B cell (primary cell): ENCODE data around the gene HSPA14. TPM values are rescaled to one million over a fixed set of nuclear protein-coding genes. Genes with fewer than 3 reads are reported as not detected.
"Not testable (repeated sequence)": the region's sequence is repeated elsewhere in the genome, so short reads cannot be mapped to it uniquely, and the experiment has no call there.

Experiments
- ATAC-seq: fragments of 200-7000 bp; cut with Tn5 transposase; one replicate; pipeline ENCODE4 v1.10.0; 2021; ENCODE audit warnings: low read depth, mild to moderate bottlenecking, moderate number of reproducible peaks, moderate library complexity
- CTCF ChIA-PET: fragments of 350-600 bp; sonication (Branson Sonifier 250); formaldehyde crosslinking; loops from one replicate; lab custom pipeline; 2021; ENCODE audit warnings: antibody characterized with exemption, inconsistent platforms; lab: Charles Lee
- POLR2A ChIA-PET: fragments of 350-600 bp; sonication (Branson Sonifier 250); formaldehyde crosslinking; loops from one replicate; lab custom pipeline; 2021; ENCODE audit warnings: antibody characterized with exemption; lab: Charles Lee
- DNase-seq: peaks from one replicate; pipeline ENCODE4 v3.0.0; 2013
- H2AFZ ChIP-seq: 2 replicates; pipeline ENCODE4 v1.6.1; 2012; ENCODE audit warnings: mild to moderate bottlenecking, low read depth, low read length; ENCODE audit not compliant: insufficient read depth, poor library complexity, severe bottlenecking
- H3K27ac ChIP-seq, 2 donors: 1 replicate in 1 of 2; 2 replicates in 1 of 2; pipeline ENCODE4 v1.5.1; 2012 to 2013; ENCODE audit warnings: low read length in 2 of 2, mild to moderate bottlenecking in 2 of 2, moderate library complexity in 1 of 2
- H3K27me3 ChIP-seq, 4 experiments: fragments of 200-600 bp in 1 of 4; sonication (generic) in 1 of 4; replicated peaks in 1 of 4; 1 replicate in 2 of 4; 2 replicates in 2 of 4; pipeline versions ENCODE4 v1.6.1 to v1.7.0; 2013 to 2016; ENCODE audit warnings: low read length in 3 of 4, mild to moderate bottlenecking in 2 of 4, mixed read lengths in 1 of 4, moderate library complexity in 1 of 4; ENCODE audit not compliant: insufficient read depth in 4 of 4, control insufficient read depth in 3 of 4; ENCODE audit errors: control extremely low read depth in 1 of 4
- H3K36me3 ChIP-seq, 2 experiments: replicated peaks in 1 of 2; 1 replicate in 1 of 2; 2 replicates in 1 of 2; pipeline versions ENCODE4 v1.6.1 to v1.7.1; 2013; ENCODE audit warnings: low read length in 1 of 2; ENCODE audit not compliant: insufficient read depth in 2 of 2, control insufficient read depth in 1 of 2; ENCODE audit errors: control extremely low read depth in 1 of 2, extremely low read depth in 1 of 2
- H3K4me1 ChIP-seq, 2 donors: fragments of 200-600 bp in 1 of 2; sonication (generic) in 1 of 2; 1 replicate in 1 of 2; 2 replicates in 1 of 2; pipeline versions ENCODE4 v1.5.1 to v1.6.1; 2013 to 2017; ENCODE audit warnings: low read length in 2 of 2; ENCODE audit not compliant: control insufficient read depth in 2 of 2, insufficient read depth in 2 of 2
- H3K4me2 ChIP-seq: replicated peaks from 2 replicates; pipeline ENCODE3; 2012; ENCODE audit warnings: mild to moderate bottlenecking, low read depth, low read length; ENCODE audit not compliant: poor library complexity, severe bottlenecking
- H3K4me3 ChIP-seq, 5 experiments: fragments of 200-600 bp in 1 of 5; sonication (generic) in 1 of 5; 1 replicate in 3 of 5; 2 replicates in 2 of 5; pipeline versions ENCODE4 v1.5.1 to v1.7.0; 2011 to 2016; ENCODE audit warnings: low read length in 4 of 5, mild to moderate bottlenecking in 4 of 5, low read depth in 2 of 5, control low read depth in 1 of 5, moderate library complexity in 1 of 5; ENCODE audit not compliant: insufficient read depth in 1 of 5; ENCODE audit errors: control extremely low read depth in 1 of 5, extremely low read depth in 1 of 5
- H3K79me2 ChIP-seq: fragments of 200-600 bp; sonication (generic); one replicate; pipeline ENCODE4 v1.6.0; 2016; ENCODE audit warnings: low read length; ENCODE audit not compliant: control insufficient read depth, insufficient read depth
- H3K9ac ChIP-seq: fragments of 200-600 bp; sonication (generic); 2 replicates; pipeline ENCODE4 v1.6.1; 2017; ENCODE audit warnings: mild to moderate bottlenecking, low read length, moderate library complexity
- H3K9me3 ChIP-seq, 3 donors: one replicate each; pipeline versions ENCODE4 v1.6.1 to v1.7.1; 2013; ENCODE audit warnings: low read length in 2 of 3; ENCODE audit not compliant: control insufficient read depth in 2 of 3, insufficient read depth in 1 of 3; ENCODE audit errors: control extremely low read depth in 1 of 3
- H4K20me1 ChIP-seq: 2 replicates; pipeline ENCODE4 v1.6.0; 2012; ENCODE audit warnings: mild to moderate bottlenecking, low read length; ENCODE audit not compliant: insufficient read depth, control insufficient read depth, poor library complexity, severe bottlenecking
- H3K27ac Mint-ChIP-seq: one replicate; pipeline ENCODE4 v1.8.0; 2021; ENCODE audit warnings: mixed read lengths
- H3K27me3 Mint-ChIP-seq: one replicate; pipeline ENCODE4 v1.8.0; 2021; ENCODE audit warnings: mixed read lengths
- H3K4me1 Mint-ChIP-seq: one replicate; pipeline ENCODE4 v1.8.0; 2021; ENCODE audit warnings: mixed read lengths
- H3K4me3 Mint-ChIP-seq: one replicate; pipeline ENCODE4 v1.8.0; 2021; ENCODE audit warnings: mixed read lengths
- H3K9me3 Mint-ChIP-seq: one replicate; pipeline ENCODE4 v1.8.0; 2022; ENCODE audit warnings: mixed read lengths; ENCODE audit not compliant: insufficient read depth
- CTCF ChIP-seq: fragments of 200-600 bp; IDR thresholded peaks from one replicate; pipeline ENCODE4 v1.8.0; 2022; ENCODE audit warnings: antibody characterized with exemption, mild to moderate bottlenecking
- EZH2 ChIP-seq: IDR thresholded peaks from 2 replicates; pipeline ENCODE4 v1.6.1; 2012; ENCODE audit warnings: borderline replicate concordance, low read depth, mild to moderate bottlenecking, moderate library complexity, low read length; ENCODE audit not compliant: insufficient read depth, poor library complexity, severe bottlenecking
- WGBS: methylation state at CpG from one replicate; pipeline ENCODE4 v1.1.5; 2013; ENCODE audit warnings: missing lambda C conversion rate; ENCODE audit not compliant: insufficient coverage; 5-methylcytosine and 5-hydroxymethylcytosine counted together
- intact Hi-C: fragments of 100-400 bp; cut with micrococcal nuclease; formaldehyde crosslinking; loops from one replicate; pipeline ENCODE4 v1.10.0; 2022
- polyA plus RNA-seq: library from polyadenylated mRNA; depleted of rRNA; stranded (reverse); fragments of >200 nt; gene quantifications from 2 replicates; pipeline ENCODE4 v1.2.3, GENCODE V29; 2012
- total RNA-seq, 2 donors: library from RNA; stranded (reverse); fragments of 120-200 nt in 1 of 2; gene quantifications; 1 replicate in 1 of 2; 2 replicates in 1 of 2; pipeline versions ENCODE4 v1.2.3 to v1.2.4, GENCODE V29; 2013 to 2022

Gene HSPA14
- total and polyA plus RNA-seq, 2 donors (not counting 1 experiment from before 2014, with no cell fraction given) = 10.8 to 12.8 TPM

GRCh38 chr10:14812271-14812670 is 25.8 kb upstream of the HSPA14 start:
- Mint-ChIP-seq H3K4me3 (no peak overlapping the region), H3K9me3 (no peaks in the 10 kb centered on the region), H3K27me3 (no peaks in the 10 kb centered on the region), H3K4me1 (peaks cover 18% of the 10 kb centered on the region), H3K27ac (no peak overlapping the region)
- Histone ChIP-seq H3K9me3 (no peaks in the 10 kb centered on the region), H3K27ac (no peak overlapping the region), H2AFZ (peak overlapping the region; percentile 16), H4K20me1 (no peaks in the 10 kb centered on the region), H3K4me1 (peaks cover 0 to 4% of the 10 kb centered on the region in 2 donors), H3K9ac (no peak overlapping the region), H3K27me3 (no peaks in the 10 kb centered on the region), H3K4me3 (no peak overlapping the region), H3K4me2 (no peak overlapping the region), H3K79me2 (no peaks in the 10 kb centered on the region), H3K36me3 (no peaks in the 10 kb centered on the region)
- TF ChIP-seq EZH2 (no peak), CTCF (no peak)
- WGBS = 100% methylated on average over 2 of the region's 3 CpGs
- intact Hi-C loops = no loop called here
- ChIA-PET POLR2A (no interaction called here), CTCF (interaction anchor here (0.7 kb wide), 1 partner anchor 10 kb away, joined by 3 read pairs; no protein-coding TSS in a partner anchor)
- DNase-seq = no peak
- peak; percentile 10 for ATAC-seq

- Histone ChIP-seq H3K27ac (no peak overlapping the region), H3K36me3 (no peaks in the 10 kb centered on the region), H3K4me2 (no peak overlapping the region), H3K4me1 (peaks cover 1 to 4% of the 10 kb centered on the region in 2 donors), H3K79me2 (no peaks in the 10 kb centered on the region), H3K4me3 (no peak overlapping the region), H3K9ac (no peak overlapping the region), H4K20me1 (no peaks in the 10 kb centered on the region), H2AFZ (no peak overlapping the region), H3K9me3 (peaks cover 0 to 2% (median 0%) of the 10 kb centered on the region in 3 donors), H3K27me3 (no peaks in the 10 kb centered on the region)
- Mint-ChIP-seq H3K4me3 (no peak overlapping the region), H3K27ac (no peak overlapping the region), H3K4me1 (peaks cover 17% of the 10 kb centered on the region), H3K27me3 (no peaks in the 10 kb centered on the region), H3K9me3 (no peaks in the 10 kb centered on the region)
- POLR2A ChIA-PET = no interaction called here
- intact Hi-C loops = no loop called here
- ATAC-seq = no peak
- no peak for DNase-seq
- CTCF ChIA-PET = interaction anchor here (0.7 kb wide), 2 partner anchors 85 to 89 kb away, joined by 3 read pairs; no protein-coding TSS in a partner anchor
- no CpG with 5 or more reads among the region's 6 CpGs for WGBS
- no peak for TF ChIP-seq EZH2
- TF ChIP-seq CTCF = no peak
Measured at GRCh38 chr10:14815681-14816080, 22.4 kb upstream of the HSPA14 start.

GRCh38 chr10:14816717-14817116 is 21.4 kb upstream of the HSPA14 start:
- CTCF ChIA-PET = interaction anchor here (0.7 kb wide), 1 partner anchor 153 kb away, joined by 3 read pairs; no protein-coding TSS in a partner anchor
- intact Hi-C loops, H3K4me2 ChIP-seq, H4K20me1 ChIP-seq, H3K36me3 ChIP-seq, H3K27ac ChIP-seq, H3K27ac Mint-ChIP-seq, DNase-seq, H3K27me3 ChIP-seq, H3K27me3 Mint-ChIP-seq, H3K4me1 ChIP-seq, H3K79me2 ChIP-seq, H3K4me3 ChIP-seq, H3K9me3 Mint-ChIP-seq, H2AFZ ChIP-seq, POLR2A ChIA-PET, H3K9me3 ChIP-seq, ATAC-seq, H3K9ac ChIP-seq, H3K4me3 Mint-ChIP-seq: not testable (repeated sequence)
- H3K4me1 Mint-ChIP-seq = peaks cover 14% of the 10 kb centered on the region
- no CpG with 5 or more reads among the region's 7 CpGs for WGBS
